Thymus (tissue), 11 donors: Measurements from ENCODE around the gene DDX23. TPM values are rescaled to one million over a fixed set of nuclear protein-coding genes. Genes with fewer than 3 reads are reported as not detected.
"Not testable (repeated sequence)": the region's sequence is repeated elsewhere in the genome, so short reads cannot be mapped to it uniquely, and the experiment has no call there.

ENCODE experiments used
- DNase-seq, 9 donors: peaks; one replicate each; pipeline ENCODE4 v3.0.0-alpha.2; 2013; ENCODE audit warnings: low spot score in 9 of 9, low read depth in 6 of 9, missing footprints in 1 of 9
- H3K27ac ChIP-seq, 2 donors: one replicate each; pipeline ENCODE4 v1.5.1; 2013; ENCODE audit warnings: control low read depth in 1 of 2, low read depth in 1 of 2, low read length in 1 of 2, mild to moderate bottlenecking in 1 of 2, moderate library complexity in 1 of 2
- H3K27me3 ChIP-seq, 2 donors: one replicate each; pipeline ENCODE4 v1.5.1; 2013; ENCODE audit warnings: low read length in 1 of 2; ENCODE audit not compliant: control insufficient read depth in 2 of 2, insufficient read depth in 1 of 2
- H3K36me3 ChIP-seq, 2 donors: one replicate each; pipeline ENCODE4 v1.5.1; 2013; ENCODE audit warnings: low read length in 1 of 2, mild to moderate bottlenecking in 1 of 2, moderate library complexity in 1 of 2; ENCODE audit not compliant: control insufficient read depth in 2 of 2, insufficient read depth in 2 of 2
- H3K4me1 ChIP-seq, 2 donors: one replicate each; pipeline ENCODE4 v1.5.1; 2013; ENCODE audit warnings: low read length in 2 of 2; ENCODE audit not compliant: control insufficient read depth in 2 of 2, insufficient read depth in 2 of 2
- H3K4me3 ChIP-seq, 2 donors: one replicate each; pipeline ENCODE4 v1.5.1; 2013; ENCODE audit warnings: low read length in 2 of 2, control low read depth in 1 of 2, mild to moderate bottlenecking in 1 of 2
- H3K9me3 ChIP-seq, 2 donors: one replicate each; pipeline ENCODE4 v1.5.1; 2013; ENCODE audit warnings: low read length in 1 of 2, mild to moderate bottlenecking in 1 of 2; ENCODE audit not compliant: control insufficient read depth in 2 of 2, insufficient read depth in 1 of 2
- WGBS: extraction: QIAGEN DNeasy Blood & Tissue Kit; methylation state at CpG from one replicate; pipeline ENCODE4 v1.1.7; 2013; 5-methylcytosine and 5-hydroxymethylcytosine counted together
- polyA plus RNA-seq: library from polyadenylated mRNA; stranded (reverse); fragments of 200-250 nt; gene quantifications from one replicate; pipeline ENCODE4 v1.2.3, GENCODE V29; 2013
- total RNA-seq: library from RNA; stranded (reverse); fragments of 120-200 nt; gene quantifications from one replicate; pipeline ENCODE4 v1.2.4, GENCODE V29; 2013
- donor health status: healthy.

Gene DDX23
- total and polyA plus RNA-seq, 2 donors = 61.3 to 96.6 TPM

GRCh38 chr12:48882972-48883304 lies 31.0 kb upstream of the DDX23 start:
- Histone ChIP-seq H3K27me3 (peaks cover 3 to 52% of the 10 kb centered on the region in 2 donors), H3K4me1 (no peaks in the 10 kb centered on the region), H3K4me3 (no peak overlapping the region), H3K27ac (no peak overlapping the region), H3K9me3 (no peaks in the 10 kb centered on the region), H3K36me3 (no peaks in the 10 kb centered on the region)
- no peak for DNase-seq
- 97% methylated on average over 3 of the region's 3 CpGs for WGBS

DNA sequence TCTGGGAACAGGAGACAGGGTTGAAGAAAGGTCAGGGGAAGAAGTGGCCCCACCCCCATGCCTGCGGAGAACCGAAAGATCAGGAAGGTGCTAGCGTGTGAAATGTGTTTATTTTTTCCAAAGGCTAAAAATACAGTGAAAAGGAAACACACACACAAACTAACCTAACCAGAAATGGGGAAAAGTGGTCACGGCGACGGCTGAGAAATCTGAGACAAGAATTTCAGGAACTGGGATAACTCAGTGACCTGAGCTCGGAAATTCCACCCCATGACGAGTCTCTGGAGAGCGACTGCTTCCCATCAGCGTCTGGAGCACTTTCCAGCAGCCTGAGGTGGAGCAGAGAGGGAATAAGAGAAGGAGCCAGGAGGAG lies 30.3 kb upstream of the DDX23 start:
- H3K27me3 ChIP-seq = peaks cover 3 to 52% of the 10 kb centered on the region in 2 donors
- H3K9me3 ChIP-seq = no peaks in the 10 kb centered on the region
- WGBS = 18% methylated on average over 10 of the region's 10 CpGs
- H3K4me1 ChIP-seq = no peaks in the 10 kb centered on the region
- DNase-seq = no peak
- no peaks in the 10 kb centered on the region for H3K36me3 ChIP-seq
- H3K27ac ChIP-seq = no peak overlapping the region
- no peak overlapping the region for H3K4me3 ChIP-seq

GRCh38 chr12:48881686-48882314 lies 29.8 kb upstream of the DDX23 start:
- Histone ChIP-seq H3K4me1 (no peaks in the 10 kb centered on the region), H3K9me3 (no peaks in the 10 kb centered on the region), H3K36me3 (no peaks in the 10 kb centered on the region), H3K27ac (no peak overlapping the region), H3K4me3 (no peak overlapping the region), H3K27me3 (peaks cover 3 to 52% of the 10 kb centered on the region in 2 donors)
- no peak for DNase-seq
- WGBS = 75% methylated on average over 9 of the region's 9 CpGs

- H3K4me1 ChIP-seq = no peaks in the 10 kb centered on the region
- H3K27ac ChIP-seq = no peak overlapping the region
- no peaks in the 10 kb centered on the region for H3K9me3 ChIP-seq
- no peak overlapping the region for H3K4me3 ChIP-seq
- no peaks in the 10 kb centered on the region for H3K36me3 ChIP-seq
- 82% methylated on average over 9 of the region's 9 CpGs for WGBS
- DNase-seq = no peak
- peaks cover 3 to 52% of the 10 kb centered on the region in 2 donors for H3K27me3 ChIP-seq
These were observed 28.7 kb upstream of the DDX23 start for GRCh38 chr12:48880647-48881046.

DNA sequence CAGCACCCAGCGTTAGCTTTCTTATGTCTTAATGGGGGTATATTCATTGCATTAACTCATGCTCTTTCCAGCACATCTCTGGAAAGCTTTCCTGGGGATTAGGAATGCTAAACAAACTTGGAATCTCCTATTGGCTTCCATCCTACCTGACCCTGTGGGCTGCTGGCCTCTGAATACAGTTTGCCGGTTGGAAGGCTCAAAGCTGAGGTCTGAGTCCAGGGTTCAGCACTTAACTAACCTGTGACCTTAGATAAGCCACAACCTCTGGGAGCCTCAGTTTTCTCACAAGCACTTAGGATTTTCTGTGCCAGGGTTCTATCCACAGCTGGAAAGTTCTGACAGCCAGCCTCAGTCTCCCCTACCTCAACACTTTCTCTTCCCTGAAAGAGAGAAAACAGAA lies 26.6 kb upstream of the DDX23 start:
- DNase-seq = no peak
- no peak overlapping the region for H3K27ac ChIP-seq
- H3K4me1 ChIP-seq = no peaks in the 10 kb centered on the region
- H3K36me3 ChIP-seq = no peaks in the 10 kb centered on the region
- 97% methylated on average over 2 of the region's 2 CpGs for WGBS
- no peaks in the 10 kb centered on the region for H3K9me3 ChIP-seq
- H3K4me3 ChIP-seq = no peak overlapping the region
- peaks cover 3 to 45% of the 10 kb centered on the region in 2 donors for H3K27me3 ChIP-seq

DNA sequence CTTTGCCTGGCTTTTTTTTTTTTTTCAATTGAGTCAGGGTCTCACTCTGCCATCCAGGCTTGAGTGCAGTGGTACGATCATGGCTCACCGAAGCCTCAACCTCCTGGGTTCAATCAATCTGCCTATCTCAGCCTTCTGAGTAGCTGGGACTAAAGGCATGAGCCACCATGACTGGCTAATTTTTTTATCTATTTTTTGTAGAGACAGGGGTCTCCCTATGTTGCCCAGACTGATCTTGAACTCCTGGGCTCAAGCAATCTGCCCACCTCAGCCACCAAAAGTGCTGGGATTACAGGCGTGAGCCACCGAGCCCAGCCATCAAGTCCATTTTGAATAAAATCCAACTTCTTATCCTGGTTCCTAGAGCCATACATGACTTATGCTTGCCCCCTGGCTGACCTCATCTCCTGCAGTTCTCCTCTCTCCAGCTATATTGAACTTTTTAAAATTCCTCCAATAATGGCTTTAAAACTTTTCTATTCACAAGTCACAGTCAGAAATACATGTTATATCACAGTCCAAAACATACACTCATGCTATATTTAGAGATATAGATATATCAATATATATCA lies 24.1 kb upstream of the DDX23 start:
- Histone ChIP-seq H3K4me3 (no peak overlapping the region), H3K9me3 (no peaks in the 10 kb centered on the region), H3K27ac (no peak overlapping the region), H3K27me3 (peaks cover 3 to 25% of the 10 kb centered on the region in 2 donors), H3K4me1 (no peaks in the 10 kb centered on the region), H3K36me3 (no peaks in the 10 kb centered on the region)
- DNase-seq = no peak
- WGBS = 96% methylated on average over 4 of the region's 4 CpGs

GRCh38 chr12:48873534-48873933 lies 21.6 kb upstream of the DDX23 start:
- WGBS = 90% methylated on average over 8 of the region's 8 CpGs
- H3K27me3 ChIP-seq, H3K4me1 ChIP-seq, H3K4me3 ChIP-seq, H3K9me3 ChIP-seq, H3K36me3 ChIP-seq, DNase-seq, H3K27ac ChIP-seq: not testable (repeated sequence)

- WGBS = 87% methylated on average over 4 of the region's 4 CpGs
- no peak overlapping the region for H3K27ac ChIP-seq
- no peak overlapping the region for H3K4me3 ChIP-seq
- no peak for DNase-seq
- H3K4me1 ChIP-seq = no peaks in the 10 kb centered on the region
- H3K9me3 ChIP-seq = no peaks in the 10 kb centered on the region
- peaks cover 0 to 8% of the 10 kb centered on the region in 2 donors for H3K27me3 ChIP-seq
- no peaks in the 10 kb centered on the region for H3K36me3 ChIP-seq
These were observed 21.1 kb upstream of the DDX23 start for GRCh38 chr12:48873096-48873495.

DNA sequence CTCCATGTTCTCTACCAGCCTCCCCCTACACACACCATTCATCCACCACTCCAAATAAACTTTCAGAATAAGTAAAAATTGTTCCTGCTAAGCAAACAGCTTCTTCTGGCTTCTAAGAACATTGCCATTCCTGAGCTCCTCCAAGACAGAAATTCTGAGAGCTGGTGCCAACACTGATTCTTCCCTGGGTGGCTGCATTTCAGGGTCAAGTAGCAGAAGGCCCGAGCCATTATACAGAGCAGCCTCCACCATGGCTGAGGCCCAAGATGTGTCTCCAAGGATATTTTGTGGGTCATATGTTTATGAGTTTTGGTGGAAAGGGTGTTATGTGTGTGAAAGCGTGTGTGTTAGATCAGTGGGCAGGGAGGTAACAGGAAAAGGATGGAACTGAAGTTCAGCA lies 17.2 kb upstream of the DDX23 start:
- peaks cover 4 to 27% of the 10 kb centered on the region in 2 donors for H3K27me3 ChIP-seq
- no peak for DNase-seq

More for the DNA sequence above, 17.2 kb upstream of the DDX23 start:
- H3K4me3 ChIP-seq = no peak overlapping the region
- 97% methylated on average over 2 of the region's 2 CpGs for whole genome bisulfite sequencing
- peaks cover 2 to 9% of the 10 kb centered on the region in 2 donors for H3K9me3 ChIP-seq
- H3K36me3 ChIP-seq = no peaks in the 10 kb centered on the region
- H3K27ac ChIP-seq = no peak overlapping the region
- H3K4me1 ChIP-seq = peaks cover 14 to 16% of the 10 kb centered on the region in 2 donors
